Measurements from ENCODE around the gene IRAK2. TPM values are rescaled to one million over a fixed set of nuclear protein-coding genes. Genes with fewer than 3 reads are reported as not detected.
A peak's percentile ranks its signal among the peaks of the same experiment; 100 is the strongest.

IRAK2 gene
- total RNA-seq, 1 donor from 2014 or later, result 0.26 TPM

GRCh38 chr3:10289787-10290355, 125.2 kb downstream of the IRAK2 start:
- H3K36me3 Mint-ChIP-seq, result peaks cover 5% of the 10 kb centered on the region
- Histone ChIP-seq H3K36me3 (no peaks in the 10 kb centered on the region), H3K79me2 (ENCODE audit: low read depth) (no peaks in the 10 kb centered on the region), H3K27ac (no peak overlapping the region), H3F3A (ENCODE audit: low read depth) (no peaks in the 10 kb centered on the region), H3K4me2 (no peak overlapping the region), H2AFZ (replicated peaks) (no peak overlapping the region), H3K9me3 (ENCODE audit: low read depth) (no peaks in the 10 kb centered on the region), H3K9ac (no peak overlapping the region), H3K4me1 (peaks cover 15% of the 10 kb centered on the region), H4K20me1 (ENCODE audit: low read depth) (no peaks in the 10 kb centered on the region), H3K27me3 (no peaks in the 10 kb centered on the region), H3K4me3 (no peak overlapping the region)
- H3K9me3 Mint-ChIP-seq, result no peaks in the 10 kb centered on the region
- H3K4me1 Mint-ChIP-seq, result peaks cover 22% of the 10 kb centered on the region
- DNase-seq (ENCODE audit: low spot score), result peak; percentile 14
- H3K27ac Mint-ChIP-seq, result no peak overlapping the region
- H3K4me3 Mint-ChIP-seq, result no peak overlapping the region
- H3K27me3 Mint-ChIP-seq (ENCODE audit: insufficient read depth, low read depth), result peaks cover under 1% of the 10 kb centered on the region
- TF ChIP-seq CTCF (IDR thresholded peaks at IDR 0.05) (peak; percentile 16), EZH2phosphoT487 (IDR thresholded peaks at IDR 0.05) (no peak), EZH2 (IDR thresholded peaks at IDR 0.05) (no peak)

- no peaks in the 10 kb centered on the region for H3K9me3 ChIP-seq (ENCODE audit: low read depth)
- no peaks in the 10 kb centered on the region for H3K9me3 Mint-ChIP-seq
- H4K20me1 ChIP-seq (ENCODE audit: low read depth), result no peaks in the 10 kb centered on the region
- no peak overlapping the region for H3K27ac ChIP-seq
- H3K27me3 ChIP-seq, result no peaks in the 10 kb centered on the region
- no peak overlapping the region for H2AFZ ChIP-seq (replicated peaks)
- no peak for DNase-seq (ENCODE audit: low spot score)
- no peaks in the 10 kb centered on the region for H3F3A ChIP-seq (ENCODE audit: low read depth)
- no peak overlapping the region for H3K4me3 Mint-ChIP-seq
- H3K36me3 ChIP-seq, result no peaks in the 10 kb centered on the region
- H3K9ac ChIP-seq, result no peak overlapping the region
- H3K4me3 ChIP-seq, result no peak overlapping the region
- no peaks in the 10 kb centered on the region for H3K27me3 Mint-ChIP-seq (ENCODE audit: insufficient read depth, low read depth)
- peaks cover 9% of the 10 kb centered on the region for H3K4me1 ChIP-seq
- H3K4me2 ChIP-seq, result no peak overlapping the region
- TF ChIP-seq EZH2phosphoT487 (IDR thresholded peaks at IDR 0.05) (no peak), EZH2 (IDR thresholded peaks at IDR 0.05) (no peak), CTCF (IDR thresholded peaks at IDR 0.05) (no peak)
- H3K79me2 ChIP-seq (ENCODE audit: low read depth), result no peaks in the 10 kb centered on the region
- H3K36me3 Mint-ChIP-seq, result peaks cover 8% of the 10 kb centered on the region
- no peak overlapping the region for H3K27ac Mint-ChIP-seq
- peaks cover 15% of the 10 kb centered on the region for H3K4me1 Mint-ChIP-seq
Observed at GRCh38 chr3:10290481-10291176, 125.9 kb downstream of the IRAK2 start.

GRCh38 chr3:10291641-10292040, 126.9 kb downstream of the IRAK2 start:
- TF ChIP-seq EZH2 (IDR thresholded peaks at IDR 0.05), result no peak
- no peak for TF ChIP-seq EZH2phosphoT487 (IDR thresholded peaks at IDR 0.05)
- TF ChIP-seq CTCF (IDR thresholded peaks at IDR 0.05), result no peak
- peaks cover 10% of the 10 kb centered on the region for H3K36me3 Mint-ChIP-seq
- no peaks in the 10 kb centered on the region for H3K27me3 Mint-ChIP-seq (ENCODE audit: insufficient read depth, low read depth)
- H3K4me3 Mint-ChIP-seq, result no peak overlapping the region
- DNase-seq (ENCODE audit: low spot score), result no peak
- no peak overlapping the region for H3K4me3 ChIP-seq
- H3K27ac ChIP-seq, result no peak overlapping the region
- peaks cover 8% of the 10 kb centered on the region for H3K4me1 Mint-ChIP-seq
- no peaks in the 10 kb centered on the region for H4K20me1 ChIP-seq (ENCODE audit: low read depth)
- peaks cover 6% of the 10 kb centered on the region for H3K4me1 ChIP-seq
- H3K27ac Mint-ChIP-seq, result no peak overlapping the region
- no peaks in the 10 kb centered on the region for H3K9me3 Mint-ChIP-seq
- H3K9ac ChIP-seq, result no peak overlapping the region
- no peak overlapping the region for H3K4me2 ChIP-seq
- no peaks in the 10 kb centered on the region for H3F3A ChIP-seq (ENCODE audit: low read depth)
- H3K27me3 ChIP-seq, result no peaks in the 10 kb centered on the region
- no peaks in the 10 kb centered on the region for H3K9me3 ChIP-seq (ENCODE audit: low read depth)
- no peaks in the 10 kb centered on the region for H3K79me2 ChIP-seq (ENCODE audit: low read depth)
- H2AFZ ChIP-seq (replicated peaks), result no peak overlapping the region
- H3K36me3 ChIP-seq, result no peaks in the 10 kb centered on the region
